Peyer's patch (tissue), 4 donors: Measurements from ENCODE around the gene MCHR2. TPM values are rescaled to one million over a fixed set of nuclear protein-coding genes. Genes with fewer than 3 reads are reported as not detected.

Experiments
- DNase-seq, 3 donors: peaks; one replicate each; pipeline ENCODE4 v3.0.0-alpha.2; 2017 to 2019
- H3K27ac ChIP-seq, 4 donors: fragments of 200-600 bp; sonication (generic); one replicate each; pipeline ENCODE4 v1.5.1; 2016 to 2019
- H3K27me3 ChIP-seq, 2 donors: fragments of 200-600 bp; sonication (generic); one replicate each; pipeline ENCODE4 v1.5.1; 2019
- H3K36me3 ChIP-seq, 3 donors: fragments of 200-600 bp; sonication (generic); one replicate each; pipeline ENCODE4 v1.5.1; 2016 to 2019
- H3K4me1 ChIP-seq, 4 donors: fragments of 200-600 bp; sonication (generic); one replicate each; pipeline ENCODE4 v1.5.1; 2016 to 2019
- H3K4me3 ChIP-seq, 4 donors: fragments of 200-600 bp; sonication (generic); 1 replicate in 3 of 4; 2 replicates in 1 of 4; pipeline ENCODE4 v1.5.1; 2016 to 2019; ENCODE audit warnings: mild to moderate bottlenecking in 1 of 4
- H3K9me3 ChIP-seq, 4 donors: fragments of 200-600 bp; sonication (generic); one replicate each; pipeline ENCODE4 v1.5.1; 2016 to 2019; ENCODE audit warnings: mild to moderate bottlenecking in 1 of 4
- CTCF ChIP-seq, 6 experiments: fragments of 450-650 bp in 4 of 6; fragments of 200-600 bp in 2 of 6; sonication (generic) in 1 of 6; IDR thresholded peaks; one replicate each; pipeline ENCODE4 v1.5.1; 2017 to 2019; ENCODE audit warnings: antibody characterized with exemption in 6 of 6, mild to moderate bottlenecking in 3 of 6, moderate library complexity in 1 of 6
- POLR2A ChIP-seq, 2 donors: fragments of 450-650 bp; IDR thresholded peaks; one replicate each; pipeline ENCODE4 v1.5.1; 2017; ENCODE audit warnings: antibody characterized with exemption in 2 of 2, mild to moderate bottlenecking in 2 of 2, moderate library complexity in 2 of 2
- total RNA-seq, 4 donors: library from RNA; depleted of rRNA; stranded (reverse); fragments of >200 nt; gene quantifications; one replicate each; pipeline ENCODE4 v1.1.0, GENCODE V29; 2016

Gene MCHR2
- total RNA-seq, 4 donors from 2014 or later, result not detected

- Histone ChIP-seq H3K9me3 (no peaks in the 10 kb centered on the region), H3K27me3 (no peaks in the 10 kb centered on the region), H3K4me3 (no peak overlapping the region), H3K36me3 (no peaks in the 10 kb centered on the region), H3K27ac (no peak overlapping the region), H3K4me1 (no peaks in the 10 kb centered on the region)
- TF ChIP-seq POLR2A (IDR thresholded peaks at IDR 0.05) (no peak), CTCF (IDR thresholded peaks at IDR 0.05) (no peak)
- DNase-seq, result no peak
These were observed 14.1 kb downstream of the MCHR2 start for GRCh38 chr6:99979953-99980352.

- TF ChIP-seq CTCF (IDR thresholded peaks at IDR 0.05), result no peak
- no peak for TF ChIP-seq POLR2A (IDR thresholded peaks at IDR 0.05)
- Histone ChIP-seq H3K27ac (no peak overlapping the region), H3K9me3 (no peaks in the 10 kb centered on the region), H3K27me3 (no peaks in the 10 kb centered on the region), H3K4me1 (no peaks in the 10 kb centered on the region), H3K4me3 (no peak overlapping the region), H3K36me3 (no peaks in the 10 kb centered on the region)
- DNase-seq, result no peak
These were observed 27.0 kb downstream of the MCHR2 start for GRCh38 chr6:99967052-99967451.

GRCh38 chr6:99960027-99960426 lies 34.0 kb downstream of the MCHR2 start:
- H3K9me3 ChIP-seq, result no peaks in the 10 kb centered on the region
- no peaks in the 10 kb centered on the region for H3K27me3 ChIP-seq
- H3K36me3 ChIP-seq, result no peaks in the 10 kb centered on the region
- no peaks in the 10 kb centered on the region for H3K4me1 ChIP-seq
- H3K27ac ChIP-seq, result no peak overlapping the region
- TF ChIP-seq POLR2A (IDR thresholded peaks at IDR 0.05) (no peak), CTCF (IDR thresholded peaks at IDR 0.05) (no peak)
- no peak for DNase-seq
- H3K4me3 ChIP-seq, result no peak overlapping the region

- Histone ChIP-seq H3K4me1 (no peaks in the 10 kb centered on the region), H3K27me3 (no peaks in the 10 kb centered on the region), H3K4me3 (no peak overlapping the region), H3K27ac (no peak overlapping the region), H3K36me3 (no peaks in the 10 kb centered on the region), H3K9me3 (no peaks in the 10 kb centered on the region)
- TF ChIP-seq POLR2A (IDR thresholded peaks at IDR 0.05) (no peak), CTCF (IDR thresholded peaks at IDR 0.05) (no peak)
- DNase-seq, result no peak
These were observed 42.8 kb downstream of the MCHR2 start for GRCh38 chr6:99951016-99951805.

- H3K9me3 ChIP-seq, result no peaks in the 10 kb centered on the region
- no peak overlapping the region for H3K4me3 ChIP-seq
- DNase-seq, result no peak
- TF ChIP-seq CTCF (IDR thresholded peaks at IDR 0.05), result no peak
- no peak for TF ChIP-seq POLR2A (IDR thresholded peaks at IDR 0.05)
- no peaks in the 10 kb centered on the region for H3K27me3 ChIP-seq
- no peaks in the 10 kb centered on the region for H3K4me1 ChIP-seq
- no peaks in the 10 kb centered on the region for H3K36me3 ChIP-seq
- H3K27ac ChIP-seq, result no peak overlapping the region
These were observed 48.0 kb downstream of the MCHR2 start for GRCh38 chr6:99946005-99946404.
